Muscle of arm (tissue), 12 donors: Measurements from ENCODE around the gene NDN. TPM values are rescaled to one million over a fixed set of nuclear protein-coding genes. Genes with fewer than 3 reads are reported as not detected.
A peak's percentile ranks its signal among the peaks of the same experiment; 100 is the strongest.

ENCODE experiments used
- DNase-seq: peaks from one replicate; pipeline ENCODE4 v3.0.0-alpha.2; 2013
- polyA plus RNA-seq, 12 donors: library from polyadenylated mRNA; unstranded; fragments of 120-200 nt; gene quantifications; one replicate each; pipeline ENCODE4 v1.2.1, GENCODE V29; 2013; ENCODE audit not compliant: insufficient read length in 12 of 12

Gene NDN
- polyA plus RNA-seq, 12 donors, result 85.4 to 244 (median 185) TPM; not detected in 1

- DNase-seq, result no peak
Measured at GRCh38 chr15:23646165-23647000, 40.7 kb downstream of the NDN start.

GRCh38 chr15:23645371-23646164 lies 41.5 kb downstream of the NDN start:
- DNase-seq, result no peak

GRCh38 chr15:23644829-23645228 lies 42.3 kb downstream of the NDN start:
- no peak for DNase-seq

- peak; percentile 68 for DNase-seq
Measured at GRCh38 chr15:23642413-23643044, 44.6 kb downstream of the NDN start.

Other genes starting within 250 kb of the NDN start
- not detected for gene GOLGA6L2, start 240.1 kb downstream of the NDN start, polyA plus RNA-seq
- gene MKRN3, start 121.6 kb downstream of the NDN start, polyA plus RNA-seq, result 1 to 10 TPM in 10 of 12 donors, not detected in 2; 1.7 to 6.8 (median 4.0) TPM
- gene MAGEL2, start 39.4 kb downstream of the NDN start, polyA plus RNA-seq, result 10 to 100 TPM in 11 of 12 donors, not detected in 1; 11.8 to 36.0 (median 18.3) TPM